OCI-LY7 (cell line): ENCODE results near the gene TMEM41A. TPM values are rescaled to one million over a fixed set of nuclear protein-coding genes. Genes with fewer than 3 reads are reported as not detected.

Source experiments
- BruUV-seq: library from RNA; stranded (reverse); fragments of 400-500 nt; replicated peaks from 2 replicates; lab custom pipeline; 2021; lab: Mats Ljungman, UMichigan
- CTCF ChIA-PET: fragments of 300-600 bp; sonication (Branson Sonifier 250); formaldehyde crosslinking; loops from one replicate; lab custom pipeline; 2022; ENCODE audit warnings: antibody characterized with exemption; ENCODE audit not compliant: unreplicated experiment; lab: Charles Lee
- POLR2A ChIA-PET: fragments of 300-600 bp; sonication (Branson Sonifier 250); formaldehyde crosslinking; loops from one replicate; lab custom pipeline; 2022; ENCODE audit warnings: antibody characterized with exemption; lab: Charles Lee
- DNase-seq: peaks from one replicate; pipeline ENCODE4 v3.0.0-alpha.2; 2015; ENCODE audit warnings: low spot score
- H2AFZ ChIP-seq: fragments of 200-600 bp; sonication (generic), shearing (Covaris generic); 2 replicates; pipeline ENCODE4 v1.6.1; 2014; ENCODE audit warnings: mild to moderate bottlenecking, antibody characterized with exemption, low read length, moderate library complexity
- H3K27ac ChIP-seq: fragments of 200-600 bp; sonication (generic); 2 replicates; pipeline ENCODE4 v1.5.1; 2014; ENCODE audit warnings: mixed run types, low read depth, mild to moderate bottlenecking, moderate library complexity, low read length, inconsistent platforms; ENCODE audit not compliant: poor library complexity, severe bottlenecking
- H3K36me3 ChIP-seq: fragments of 200-600 bp; sonication (generic); 2 replicates; pipeline ENCODE4 v1.6.1; 2014; ENCODE audit warnings: mild to moderate bottlenecking, antibody characterized with exemption, low read length, moderate library complexity, mixed read lengths; ENCODE audit not compliant: insufficient read depth
- H3K4me1 ChIP-seq: fragments of 200-600 bp; sonication (generic); 2 replicates; pipeline ENCODE4 v1.5.1; 2014; ENCODE audit warnings: mild to moderate bottlenecking, low read length; ENCODE audit not compliant: insufficient read depth, poor library complexity, severe bottlenecking
- H3K4me2 ChIP-seq: fragments of 200-600 bp; sonication (generic); 2 replicates; pipeline ENCODE4 v1.6.1; 2014; ENCODE audit warnings: mild to moderate bottlenecking, low read length
- H3K4me3 ChIP-seq: fragments of 200-600 bp; sonication (generic); 2 replicates; pipeline ENCODE4 v1.5.1; 2014; ENCODE audit warnings: mild to moderate bottlenecking, low read depth, low read length; ENCODE audit not compliant: poor library complexity, severe bottlenecking
- H3K79me2 ChIP-seq: fragments of 200-600 bp; sonication (generic); 2 replicates; pipeline ENCODE4 v1.6.1; 2016; ENCODE audit warnings: low read depth, mild to moderate bottlenecking, low read length, moderate library complexity, mixed read lengths; ENCODE audit not compliant: insufficient read depth
- H3K9me2 ChIP-seq: fragments of 200-600 bp; sonication (generic); 2 replicates; pipeline ENCODE4 v1.6.1; 2016; ENCODE audit warnings: mild to moderate bottlenecking, low read length, mixed read lengths; ENCODE audit not compliant: insufficient read depth
- H3K9me3 ChIP-seq: fragments of 200-600 bp; sonication (generic); 2 replicates; pipeline ENCODE4 v1.6.1; 2014; ENCODE audit warnings: mild to moderate bottlenecking, mixed run types, low read length, mixed read lengths
- H4K20me1 ChIP-seq: fragments of 200-600 bp; sonication (generic); 2 replicates; pipeline ENCODE4 v1.6.1; 2014; ENCODE audit warnings: mild to moderate bottlenecking, antibody characterized with exemption, low read length, moderate library complexity, mixed read lengths; ENCODE audit not compliant: insufficient read depth
- CTCF ChIP-seq: fragments of 200-600 bp; sonication (generic); conservative IDR thresholded peaks from 2 replicates; pipeline ENCODE4 v1.5.1; 2014; ENCODE audit warnings: mild to moderate bottlenecking, antibody characterized with exemption, low read length, moderate library complexity, mixed read lengths
- EZH2phosphoT487 ChIP-seq: fragments of 200-600 bp; sonication (generic); IDR thresholded peaks from 2 replicates; pipeline ENCODE4 v1.6.1; 2018; ENCODE audit warnings: low read depth, borderline replicate concordance, mild to moderate bottlenecking, mixed run types, antibody characterized with exemption, low read length, moderate library complexity, mixed read lengths
- intact Hi-C: fragments of 100-400 bp; cut with micrococcal nuclease; formaldehyde crosslinking; loops from one replicate; pipeline ENCODE4 v1.10.0; 2022; ENCODE audit not compliant: unreplicated experiment
- total RNA-seq, 2 experiments: library from RNA; depleted of rRNA in 1 of 2; stranded (reverse); fragments of >200 nt in 1 of 2; shearing (Covaris generic) in 1 of 2; gene quantifications; 2 replicates each; pipeline ENCODE4 v1.2.3, GENCODE V29; 2014 to 2022

TMEM41A gene
- total RNA-seq, 2 experiments from 2014 or later: 7.0 to 11.0 TPM

- no peaks in the 10 kb centered on the region for H3K79me2 ChIP-seq
- no peak overlapping the region for H3K4me3 ChIP-seq
- CTCF ChIA-PET: no interaction called here
- no peak overlapping the region for H3K4me2 ChIP-seq
- no peaks in the 10 kb centered on the region for H3K9me2 ChIP-seq
- no peak for TF ChIP-seq CTCF
- no peak for TF ChIP-seq EZH2phosphoT487
- no peaks in the 10 kb centered on the region for H3K4me1 ChIP-seq
- no peak for DNase-seq
- no peaks in the 10 kb centered on the region for H3K9me3 ChIP-seq
- no peaks in the 10 kb centered on the region for H3K36me3 ChIP-seq
- intact Hi-C loops: no loop called here
- POLR2A ChIA-PET: interaction anchor here (0.6 to 0.7 kb wide), 3 partner anchors 18 to 269 kb away, joined by 3 read pairs; no protein-coding TSS in a partner anchor
- no peak overlapping the region for H3K27ac ChIP-seq
- no peaks in the 10 kb centered on the region for H4K20me1 ChIP-seq
- BruUV-seq: no TSS peak
- H2AFZ ChIP-seq: no peak overlapping the region
Observed at GRCh38 chr3:185444329-185444728, 54.5 kb downstream of the TMEM41A start.

- Histone ChIP-seq H2AFZ (no peak overlapping the region), H3K4me3 (no peak overlapping the region), H3K9me3 (no peaks in the 10 kb centered on the region), H4K20me1 (no peaks in the 10 kb centered on the region), H3K9me2 (no peaks in the 10 kb centered on the region), H3K36me3 (no peaks in the 10 kb centered on the region), H3K4me2 (no peak overlapping the region), H3K27ac (no peak overlapping the region), H3K4me1 (no peaks in the 10 kb centered on the region), H3K79me2 (no peaks in the 10 kb centered on the region)
- intact Hi-C loops: no loop called here
- no peak for TF ChIP-seq EZH2phosphoT487
- no peak for TF ChIP-seq CTCF
- no TSS peak for BruUV-seq
- CTCF ChIA-PET: no interaction called here
- DNase-seq: no peak
- POLR2A ChIA-PET: interaction anchor here (0.7 kb wide), 1 partner anchor 1046 kb away, joined by 3 read pairs; no protein-coding TSS in a partner anchor
Observed at GRCh38 chr3:185442031-185442430, 56.8 kb downstream of the TMEM41A start.

- Histone ChIP-seq H4K20me1 (no peaks in the 10 kb centered on the region), H3K79me2 (no peaks in the 10 kb centered on the region), H3K4me2 (no peak overlapping the region), H3K36me3 (no peaks in the 10 kb centered on the region), H3K9me2 (no peaks in the 10 kb centered on the region), H3K27ac (no peak overlapping the region), H2AFZ (no peak overlapping the region), H3K4me3 (no peak overlapping the region), H3K4me1 (no peaks in the 10 kb centered on the region), H3K9me3 (no peaks in the 10 kb centered on the region)
- DNase-seq: no peak
- ChIA-PET CTCF (no interaction called here), POLR2A (interaction anchor here (0.6 kb wide), 2 partner anchors 115 to 296 kb away, joined by 3 read pairs; no protein-coding TSS in a partner anchor)
- no peak for TF ChIP-seq CTCF
- TF ChIP-seq EZH2phosphoT487: no peak
- intact Hi-C loops: no loop called here
- BruUV-seq: no TSS peak
Observed at GRCh38 chr3:185439745-185440466, 58.9 kb downstream of the TMEM41A start.
